ENCODE measurements around the gene RASSF8.

The RASSF8 gene

GRCh38 chr12:26091822-26092221, 133.3 kb downstream of the RASSF8 start:
- WGBS, result 80% methylated on average over 6 of the region's 6 CpGs
- no peaks in the 10 kb centered on the region for H3K27me3 ChIP-seq (ENCODE audit: insufficient read depth, low read length)

GRCh38 chr12:26092346-26093105, 134.0 kb downstream of the RASSF8 start:
- no peaks in the 10 kb centered on the region for H3K27me3 ChIP-seq (ENCODE audit: insufficient read depth, low read length)
- no peak overlapping the region for H3K27ac ChIP-seq (ENCODE audit: low read depth, low read length)
- 100% methylated on average over 1 of the region's 4 CpGs for WGBS
- H3K4me1 ChIP-seq (ENCODE audit: insufficient read depth, low read length), result no peaks in the 10 kb centered on the region
- no peak overlapping the region for H3K4me3 ChIP-seq (ENCODE audit: low read length)
- H3K36me3 ChIP-seq (ENCODE audit: insufficient read depth, low read length), result no peaks in the 10 kb centered on the region
- H3K9ac ChIP-seq (ENCODE audit: low read depth, low read length), result no peak overlapping the region
- H3K9me3 ChIP-seq (ENCODE audit: insufficient read depth, low read depth, low read length), result no peaks in the 10 kb centered on the region

More at GRCh38 chr12:26091822-26092221, 133.3 kb downstream of the RASSF8 start:
- Histone ChIP-seq H3K4me3 (ENCODE audit: low read length) (no peak overlapping the region), H3K36me3 (ENCODE audit: insufficient read depth, low read length) (no peaks in the 10 kb centered on the region), H3K4me1 (ENCODE audit: insufficient read depth, low read length) (no peaks in the 10 kb centered on the region), H3K27ac (ENCODE audit: low read depth, low read length) (no peak overlapping the region), H3K9me3 (ENCODE audit: insufficient read depth, low read depth, low read length) (no peaks in the 10 kb centered on the region), H3K9ac (ENCODE audit: low read depth, low read length) (no peak overlapping the region)

GRCh38 chr12:26095186-26095585, 136.7 kb downstream of the RASSF8 start:
- Histone ChIP-seq H3K4me3 (ENCODE audit: low read length) (no peak overlapping the region), H3K9me3 (ENCODE audit: insufficient read depth, low read depth, low read length) (no peaks in the 10 kb centered on the region), H3K27ac (ENCODE audit: low read depth, low read length) (no peak overlapping the region), H3K27me3 (ENCODE audit: insufficient read depth, low read length) (no peaks in the 10 kb centered on the region), H3K4me1 (ENCODE audit: insufficient read depth, low read length) (no peaks in the 10 kb centered on the region), H3K36me3 (ENCODE audit: insufficient read depth, low read length) (no peaks in the 10 kb centered on the region), H3K9ac (ENCODE audit: low read depth, low read length) (no peak overlapping the region)
- 95% methylated on average over 2 of the region's 2 CpGs for WGBS

- Histone ChIP-seq H3K27me3 (ENCODE audit: insufficient read depth, low read length) (no peaks in the 10 kb centered on the region), H3K9me3 (ENCODE audit: insufficient read depth, low read depth, low read length) (no peaks in the 10 kb centered on the region), H3K9ac (ENCODE audit: low read depth, low read length) (no peak overlapping the region), H3K4me1 (ENCODE audit: insufficient read depth, low read length) (0 out of 2 replicates have a peak, but pooled peaks cover 1% of the 10 kb centered on the region), H3K36me3 (ENCODE audit: insufficient read depth, low read length) (no peaks in the 10 kb centered on the region), H3K27ac (ENCODE audit: low read depth, low read length) (no peak overlapping the region), H3K4me3 (ENCODE audit: low read length) (no peak overlapping the region)
- WGBS, result 88% methylated on average over 2 of the region's 2 CpGs
Measured at GRCh38 chr12:26096036-26096435, 137.6 kb downstream of the RASSF8 start.

- Histone ChIP-seq H3K4me1 (ENCODE audit: insufficient read depth, low read length) (0 out of 2 replicates have a peak, but pooled peaks cover 4% of the 10 kb centered on the region), H3K27ac (ENCODE audit: low read depth, low read length) (no peak overlapping the region), H3K36me3 (ENCODE audit: insufficient read depth, low read length) (no peaks in the 10 kb centered on the region), H3K9me3 (ENCODE audit: insufficient read depth, low read depth, low read length) (no peaks in the 10 kb centered on the region), H3K4me3 (ENCODE audit: low read length) (no peak overlapping the region), H3K27me3 (ENCODE audit: insufficient read depth, low read length) (no peaks in the 10 kb centered on the region), H3K9ac (ENCODE audit: low read depth, low read length) (no peak overlapping the region)
- WGBS, result 16% methylated on average over 6 of the region's 6 CpGs
Measured at GRCh38 chr12:26097046-26097878, 138.8 kb downstream of the RASSF8 start.

GRCh38 chr12:26100666-26101349, 142.3 kb downstream of the RASSF8 start:
- WGBS, result 91% methylated on average over 7 of the region's 8 CpGs
- Histone ChIP-seq H3K4me1 (ENCODE audit: insufficient read depth, low read length) (0 out of 2 replicates have a peak, but pooled peaks cover 4% of the 10 kb centered on the region), H3K36me3 (ENCODE audit: insufficient read depth, low read length) (no peaks in the 10 kb centered on the region), H3K27ac (ENCODE audit: low read depth, low read length) (no peak overlapping the region), H3K9ac (ENCODE audit: low read depth, low read length) (no peak overlapping the region), H3K9me3 (ENCODE audit: insufficient read depth, low read depth, low read length) (no peaks in the 10 kb centered on the region), H3K4me3 (ENCODE audit: low read length) (no peak overlapping the region), H3K27me3 (ENCODE audit: insufficient read depth, low read length) (no peaks in the 10 kb centered on the region)

GRCh38 chr12:26101350-26101734, 142.9 kb downstream of the RASSF8 start:
- H3K27me3 ChIP-seq (ENCODE audit: insufficient read depth, low read length), result no peaks in the 10 kb centered on the region
- H3K9ac ChIP-seq (ENCODE audit: low read depth, low read length), result no peak overlapping the region
- H3K4me1 ChIP-seq (ENCODE audit: insufficient read depth, low read length), result 0 out of 2 replicates have a peak, but pooled peaks cover 4% of the 10 kb centered on the region
- H3K36me3 ChIP-seq (ENCODE audit: insufficient read depth, low read length), result no peaks in the 10 kb centered on the region
- H3K9me3 ChIP-seq (ENCODE audit: insufficient read depth, low read depth, low read length), result no peaks in the 10 kb centered on the region
- no peak overlapping the region for H3K27ac ChIP-seq (ENCODE audit: low read depth, low read length)
- WGBS, result 74% methylated on average over 3 of the region's 3 CpGs
- no peak overlapping the region for H3K4me3 ChIP-seq (ENCODE audit: low read length)

GRCh38 chr12:26101763-26102162, 143.3 kb downstream of the RASSF8 start:
- no peak overlapping the region for H3K4me3 ChIP-seq (ENCODE audit: low read length)
- H3K27ac ChIP-seq (ENCODE audit: low read depth, low read length), result no peak overlapping the region
- 77% methylated on average over 4 of the region's 4 CpGs for WGBS
- H3K27me3 ChIP-seq (ENCODE audit: insufficient read depth, low read length), result no peaks in the 10 kb centered on the region
- H3K36me3 ChIP-seq (ENCODE audit: insufficient read depth, low read length), result no peaks in the 10 kb centered on the region
- H3K9me3 ChIP-seq (ENCODE audit: insufficient read depth, low read depth, low read length), result no peaks in the 10 kb centered on the region
- no peak overlapping the region for H3K9ac ChIP-seq (ENCODE audit: low read depth, low read length)
- 0 out of 2 replicates have a peak, but pooled peaks cover 4% of the 10 kb centered on the region for H3K4me1 ChIP-seq (ENCODE audit: insufficient read depth, low read length)

GRCh38 chr12:26102953-26103352, 144.5 kb downstream of the RASSF8 start:
- H3K9me3 ChIP-seq (ENCODE audit: insufficient read depth, low read depth, low read length), result no peaks in the 10 kb centered on the region
- no peaks in the 10 kb centered on the region for H3K36me3 ChIP-seq (ENCODE audit: insufficient read depth, low read length)
- H3K27ac ChIP-seq (ENCODE audit: low read depth, low read length), result no peak overlapping the region
- H3K4me1 ChIP-seq (ENCODE audit: insufficient read depth, low read length), result 0 out of 2 replicates have a peak, but pooled peaks cover 4% of the 10 kb centered on the region
- H3K27me3 ChIP-seq (ENCODE audit: insufficient read depth, low read length), result no peaks in the 10 kb centered on the region
- 83% methylated on average over 5 of the region's 5 CpGs for WGBS
- H3K9ac ChIP-seq (ENCODE audit: low read depth, low read length), result no peak overlapping the region
- no peak overlapping the region for H3K4me3 ChIP-seq (ENCODE audit: low read length)

- no peak overlapping the region for H3K4me3 ChIP-seq (ENCODE audit: low read length)
- no peaks in the 10 kb centered on the region for H3K9me3 ChIP-seq (ENCODE audit: insufficient read depth, low read depth, low read length)
- peaks cover under 1% of the 10 kb centered on the region; the same call in 1 of the 2 replicates for H3K27me3 ChIP-seq (ENCODE audit: insufficient read depth, low read length)
- no peaks in the 10 kb centered on the region for H3K36me3 ChIP-seq (ENCODE audit: insufficient read depth, low read length)
- peaks cover 16% of the 10 kb centered on the region; the same call in 1 of the 2 replicates for H3K4me1 ChIP-seq (ENCODE audit: insufficient read depth, low read length)
- no peak overlapping the region for H3K27ac ChIP-seq (ENCODE audit: low read depth, low read length)
- no peak overlapping the region for H3K9ac ChIP-seq (ENCODE audit: low read depth, low read length)
- 67% methylated on average over 4 of the region's 4 CpGs for WGBS
Measured at GRCh38 chr12:26106347-26106746, 147.9 kb downstream of the RASSF8 start.

- Histone ChIP-seq H3K27me3 (ENCODE audit: insufficient read depth, low read length) (peaks cover 11% of the 10 kb centered on the region; the same call in 1 of the 2 replicates), H3K4me1 (ENCODE audit: insufficient read depth, low read length) (peaks cover 38% of the 10 kb centered on the region), H3K4me3 (ENCODE audit: low read length) (no peak overlapping the region), H3K27ac (ENCODE audit: low read depth, low read length) (no peak overlapping the region), H3K36me3 (ENCODE audit: insufficient read depth, low read length) (no peaks in the 10 kb centered on the region), H3K9ac (ENCODE audit: low read depth, low read length) (no peak overlapping the region), H3K9me3 (ENCODE audit: insufficient read depth, low read depth, low read length) (no peaks in the 10 kb centered on the region)
- WGBS, result 86% methylated on average over 2 of the region's 2 CpGs
Measured at GRCh38 chr12:26108915-26109314, 150.4 kb downstream of the RASSF8 start.
